ENCODE data around the gene PBOV1.

Gene PBOV1

GRCh38 chr6:138264372-138264880, 46.1 kb upstream of the PBOV1 start:
- ATAC-seq, result no peak
- TF ChIP-seq ZC3H10 (CRISPR knock-in tag; IDR thresholded peaks at IDR 0.05), result no peak
- no peak for TF ChIP-seq RARB (CRISPR knock-in tag; IDR thresholded peaks at IDR 0.05)
- no peak for TF ChIP-seq ZNF565 (CRISPR knock-in tag; conservative IDR thresholded peaks at IDR 0.05; ENCODE audit: low read depth)
- TF ChIP-seq ARNTL (CRISPR knock-in tag; IDR thresholded peaks at IDR 0.05; ENCODE audit: borderline replicate concordance, low read depth), result no peak
- no peak for TF ChIP-seq GLIS3 (CRISPR knock-in tag; IDR thresholded peaks at IDR 0.05)
- no peak for TF ChIP-seq ESRRG (CRISPR knock-in tag; IDR thresholded peaks at IDR 0.05)
- TF ChIP-seq ZNF70 (CRISPR knock-in tag; IDR thresholded peaks at IDR 0.05), result no peak
- TF ChIP-seq ZNF8 (CRISPR knock-in tag; IDR thresholded peaks at IDR 0.05), result no peak
- TF ChIP-seq BACH2 (CRISPR knock-in tag; IDR thresholded peaks at IDR 0.05; ENCODE audit: borderline replicate concordance), result no peak
- TF ChIP-seq TCF4 (CRISPR knock-in tag; IDR thresholded peaks at IDR 0.05; ENCODE audit: borderline replicate concordance), result no peak
- no peak for TF ChIP-seq PPARA (CRISPR knock-in tag; IDR thresholded peaks at IDR 0.05; ENCODE audit: borderline replicate concordance)
- TF ChIP-seq TOX (CRISPR knock-in tag; IDR thresholded peaks at IDR 0.05; ENCODE audit: borderline replicate concordance), result no peak
- TF ChIP-seq SNAI2 (CRISPR knock-in tag; IDR thresholded peaks at IDR 0.05), result no peak
- TF ChIP-seq ZFP30 (CRISPR knock-in tag; IDR thresholded peaks at IDR 0.05), result no peak
- TF ChIP-seq CSDC2 (CRISPR knock-in tag; IDR thresholded peaks at IDR 0.05), result no peak

GRCh38 chr6:138263963-138264362, 45.7 kb upstream of the PBOV1 start:
- no peak for TF ChIP-seq GLIS3 (CRISPR knock-in tag; IDR thresholded peaks at IDR 0.05)
- no peak for TF ChIP-seq CSDC2 (CRISPR knock-in tag; IDR thresholded peaks at IDR 0.05)
- TF ChIP-seq SNAI2 (CRISPR knock-in tag; IDR thresholded peaks at IDR 0.05), result no peak
- TF ChIP-seq ZNF565 (CRISPR knock-in tag; conservative IDR thresholded peaks at IDR 0.05; ENCODE audit: low read depth), result no peak
- TF ChIP-seq BACH2 (CRISPR knock-in tag; IDR thresholded peaks at IDR 0.05; ENCODE audit: borderline replicate concordance), result no peak
- TF ChIP-seq TCF4 (CRISPR knock-in tag; IDR thresholded peaks at IDR 0.05; ENCODE audit: borderline replicate concordance), result no peak
- TF ChIP-seq ZFP3 (CRISPR knock-in tag; IDR thresholded peaks at IDR 0.05), result no peak
- TF ChIP-seq PPARA (CRISPR knock-in tag; IDR thresholded peaks at IDR 0.05; ENCODE audit: borderline replicate concordance), result no peak
- TF ChIP-seq ARNTL (CRISPR knock-in tag; IDR thresholded peaks at IDR 0.05; ENCODE audit: borderline replicate concordance, low read depth), result no peak
- no peak for TF ChIP-seq CSRNP3 (CRISPR knock-in tag; IDR thresholded peaks at IDR 0.05)
- TF ChIP-seq ZFP30 (CRISPR knock-in tag; IDR thresholded peaks at IDR 0.05), result no peak
- TF ChIP-seq ISL1 (CRISPR knock-in tag; IDR thresholded peaks at IDR 0.05), result no peak
- ATAC-seq, result no peak

- TF ChIP-seq CSDC2 (CRISPR knock-in tag; IDR thresholded peaks at IDR 0.05), result no peak
- TF ChIP-seq GLIS3 (CRISPR knock-in tag; IDR thresholded peaks at IDR 0.05), result no peak
- no peak for TF ChIP-seq ZFP3 (CRISPR knock-in tag; IDR thresholded peaks at IDR 0.05)
- no peak for TF ChIP-seq ZNF565 (CRISPR knock-in tag; conservative IDR thresholded peaks at IDR 0.05; ENCODE audit: low read depth)
- TF ChIP-seq CSRNP3 (CRISPR knock-in tag; IDR thresholded peaks at IDR 0.05), result no peak
- TF ChIP-seq BACH2 (CRISPR knock-in tag; IDR thresholded peaks at IDR 0.05; ENCODE audit: borderline replicate concordance), result no peak
- TF ChIP-seq ZFP30 (CRISPR knock-in tag; IDR thresholded peaks at IDR 0.05), result no peak
- no peak for TF ChIP-seq PATZ1 (CRISPR knock-in tag; IDR thresholded peaks at IDR 0.05; ENCODE audit: borderline replicate concordance)
- no peak for TF ChIP-seq ARNTL (CRISPR knock-in tag; IDR thresholded peaks at IDR 0.05; ENCODE audit: borderline replicate concordance, low read depth)
- no peak for ATAC-seq
Observed at GRCh38 chr6:138261116-138261780, 43.0 kb upstream of the PBOV1 start.

- TF ChIP-seq ZNF565 (CRISPR knock-in tag; conservative IDR thresholded peaks at IDR 0.05; ENCODE audit: low read depth) (no peak), TCF4 (CRISPR knock-in tag; IDR thresholded peaks at IDR 0.05; ENCODE audit: borderline replicate concordance) (no peak), TOX (CRISPR knock-in tag; IDR thresholded peaks at IDR 0.05; ENCODE audit: borderline replicate concordance) (no peak)
Observed at GRCh38 chr6:138258991-138259390, 40.7 kb upstream of the PBOV1 start.

GRCh38 chr6:138258197-138258596, 39.9 kb upstream of the PBOV1 start:
- no peak for ATAC-seq
- no peak for TF ChIP-seq OSR1 (CRISPR knock-in tag; IDR thresholded peaks at IDR 0.05)
- TF ChIP-seq PPARA (CRISPR knock-in tag; IDR thresholded peaks at IDR 0.05; ENCODE audit: borderline replicate concordance), result no peak
- TF ChIP-seq ESRRG (CRISPR knock-in tag; IDR thresholded peaks at IDR 0.05), result no peak
- TF ChIP-seq ZFP30 (CRISPR knock-in tag; IDR thresholded peaks at IDR 0.05), result no peak
- no peak for TF ChIP-seq ZNF565 (CRISPR knock-in tag; conservative IDR thresholded peaks at IDR 0.05; ENCODE audit: low read depth)

More at GRCh38 chr6:138258991-138259390, 40.7 kb upstream of the PBOV1 start:
- no peak for ATAC-seq
